Prostate gland (tissue), 2 donors: ENCODE measurements around the gene ITGA3. TPM values are rescaled to one million over a fixed set of nuclear protein-coding genes. Genes with fewer than 3 reads are reported as not detected.

Source experiments
- DNase-seq: peaks from one replicate; pipeline ENCODE4 v3.0.0-alpha.2; 2019; ENCODE audit warnings: low spot score
- H3K27ac ChIP-seq, 2 donors: fragments of 200-600 bp; sonication (generic); 2 replicates each; pipeline ENCODE4 v1.5.1; 2017 to 2019
- H3K27me3 ChIP-seq: fragments of 200-600 bp; sonication (generic); replicated peaks from 2 replicates; pipeline ENCODE4 v1.5.1; 2019; ENCODE audit not compliant: insufficient read depth
- H3K36me3 ChIP-seq, 2 donors: fragments of 200-600 bp; sonication (generic); 1 replicate in 1 of 2; 2 replicates in 1 of 2; pipeline versions ENCODE4 v1.5.1 to v1.8.1; 2017 to 2019
- H3K4me1 ChIP-seq: fragments of 200-600 bp; sonication (generic); replicated peaks from 2 replicates; pipeline ENCODE4 v1.5.1; 2019
- H3K4me3 ChIP-seq, 2 donors: fragments of 200-600 bp; sonication (generic); 2 replicates each; pipeline ENCODE4 v1.5.1; 2017 to 2019
- H3K9me3 ChIP-seq: fragments of 200-600 bp; sonication (generic); 2 replicates; pipeline ENCODE4 v1.5.1; 2017
- POLR2A ChIP-seq: fragments of 450-650 bp; IDR thresholded peaks from one replicate; pipeline ENCODE4 v1.6.1; 2016; ENCODE audit warnings: antibody characterized with exemption, mild to moderate bottlenecking
- POLR2AphosphoS5 ChIP-seq: sonication (generic); formaldehyde crosslinking; IDR thresholded peaks from one replicate; pipeline ENCODE4 v1.6.1; 2017; ENCODE audit warnings: antibody characterized with exemption
- WGBS: methylation state at CpG from one replicate; pipeline ENCODE4 v1.1.5; 2018; 5-methylcytosine and 5-hydroxymethylcytosine counted together
- intact Hi-C: fragments of 100-400 bp; cut with DNase I; formaldehyde crosslinking; loops from one replicate; pipeline ENCODE4 v1.14.2; 2022
- total RNA-seq, 2 donors: library from RNA; depleted of rRNA; stranded (reverse); fragments of >200 nt; gene quantifications; one replicate each; pipeline ENCODE4 v1.1.0, GENCODE V29; 2016
- TF ChIP-seq, protein P1 (sequence below), 4 experiments: fragments of 200-600 bp in 2 of 4; fragments of 450-650 bp in 2 of 4; sonication (generic) in 2 of 4; IDR thresholded peaks; 1 replicate in 3 of 4; 2 replicates in 1 of 4; pipeline ENCODE4 v1.5.1; 2016 to 2019; ENCODE audit warnings: antibody characterized with exemption in 4 of 4, mild to moderate bottlenecking in 2 of 4, moderate library complexity in 2 of 4

Gene ITGA3
- total RNA-seq, 2 donors from 2014 or later = 67.0 to 71.3 TPM

DNA sequence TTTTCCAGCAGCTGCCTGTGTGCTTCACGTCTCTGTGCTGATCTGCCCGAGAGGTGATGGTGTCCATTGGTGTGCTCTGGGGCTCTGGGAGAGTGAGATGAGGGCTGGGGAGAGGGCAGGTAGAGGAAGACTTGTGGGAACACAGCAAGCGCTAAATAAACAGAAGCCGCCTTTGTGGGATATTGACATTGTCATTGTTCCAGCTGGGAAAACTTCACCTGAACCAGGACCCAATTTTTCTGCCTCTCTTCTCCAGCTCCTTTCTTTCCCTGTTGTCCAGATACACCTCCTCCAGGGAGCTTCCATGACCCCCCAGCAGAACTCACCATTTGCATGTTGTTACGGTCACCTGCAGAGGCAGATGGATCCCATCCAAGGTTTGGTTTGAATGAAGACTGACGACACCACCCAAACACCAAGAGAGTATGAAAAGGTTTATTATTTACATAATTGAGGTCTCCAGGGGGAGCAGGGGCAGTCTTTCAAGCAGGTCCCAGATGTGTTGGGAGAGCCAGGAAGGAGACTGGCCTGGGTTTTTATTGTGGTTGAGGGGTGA is 3.6 kb upstream of the ITGA3 start:
- no peaks in the 10 kb centered on the region for H3K36me3 ChIP-seq
- H3K27me3 ChIP-seq = no peaks in the 10 kb centered on the region
- H3K9me3 ChIP-seq = no peaks in the 10 kb centered on the region
- intact Hi-C loops = no loop called here
- H3K4me3 ChIP-seq = no peak overlapping the region
- 52% methylated on average over 6 of the region's 6 CpGs for WGBS
- peak overlapping the region; percentile 89 to 93 for H3K27ac ChIP-seq
- TF ChIP-seq POLR2AphosphoS5 (peak; percentile 72), POLR2A (no peak)
- peak; percentile 80 for DNase-seq
- peaks cover 10% of the 10 kb centered on the region for H3K4me1 ChIP-seq

DNA sequence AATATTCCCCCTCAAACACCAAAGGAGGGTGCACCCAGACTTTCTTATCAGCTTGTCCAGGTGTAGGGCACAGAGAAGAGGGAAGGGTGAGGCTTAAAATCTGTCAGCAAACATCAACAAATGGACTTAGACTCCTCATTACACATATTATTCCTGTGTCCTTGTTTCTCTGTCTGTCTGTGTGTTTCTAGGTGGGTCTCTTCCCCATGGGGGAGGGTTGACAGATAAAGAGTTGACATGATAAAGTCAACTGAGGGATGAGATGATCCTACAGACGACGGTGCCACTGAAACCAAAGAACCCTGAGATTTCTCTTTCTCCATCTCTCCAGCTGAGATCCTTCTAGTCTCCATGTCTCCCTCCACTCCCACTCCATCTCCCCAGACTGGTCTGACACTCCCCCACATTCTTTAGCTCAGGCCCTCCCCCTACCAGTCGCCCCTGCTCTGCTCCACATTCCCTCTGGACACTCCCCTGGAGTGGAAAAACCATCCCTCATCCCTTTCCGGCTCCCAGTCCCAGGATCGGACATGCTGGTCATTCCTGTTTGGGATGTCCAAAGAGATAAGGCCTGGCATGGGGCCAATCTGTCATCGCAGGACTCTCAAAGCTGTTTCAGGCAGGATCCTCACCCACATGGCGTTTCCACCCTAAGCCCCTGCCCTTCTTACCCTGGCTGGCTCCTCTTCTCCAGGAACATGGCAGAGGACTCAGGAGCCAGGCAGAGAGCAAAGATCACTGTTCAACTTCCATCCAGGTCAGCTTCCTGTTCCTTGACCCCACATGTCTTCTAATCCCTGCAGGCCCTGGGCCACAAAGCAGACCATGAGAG is 2.9 kb upstream of the ITGA3 start:
- no peaks in the 10 kb centered on the region for H3K9me3 ChIP-seq
- H3K4me3 ChIP-seq = no peak overlapping the region
- TF ChIP-seq POLR2A (no peak), POLR2AphosphoS5 (peak; percentile 51)
- WGBS = 40% methylated on average over 7 of the region's 7 CpGs
- no peaks in the 10 kb centered on the region for H3K36me3 ChIP-seq
- peaks cover 10% of the 10 kb centered on the region for H3K4me1 ChIP-seq
- no peaks in the 10 kb centered on the region for H3K27me3 ChIP-seq
- peak; percentile 68 for DNase-seq
- intact Hi-C loops = no loop called here
- H3K27ac ChIP-seq = peak overlapping the region; percentile 89 to 93

DNA sequence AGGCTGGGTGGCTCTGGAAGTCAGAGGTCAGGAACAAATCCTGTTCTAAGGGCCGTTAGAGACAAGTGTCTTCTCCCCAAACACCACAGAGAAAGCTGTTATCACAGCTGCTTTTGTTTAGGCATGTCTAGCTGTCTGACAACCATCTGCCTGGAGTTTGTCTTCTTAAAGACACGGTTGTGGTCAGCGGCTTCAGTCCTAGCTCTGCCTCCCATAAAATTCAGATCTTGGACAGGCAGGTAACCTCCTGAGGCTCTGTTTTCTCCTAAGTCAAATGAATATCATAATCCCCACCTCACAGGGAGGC is 2.3 kb upstream of the ITGA3 start:
- H3K36me3 ChIP-seq = no peaks in the 10 kb centered on the region
- H3K27ac ChIP-seq = peak overlapping the region; percentile 89 to 93
- H3K4me1 ChIP-seq = peaks cover 10% of the 10 kb centered on the region
- TF ChIP-seq POLR2A (no peak), POLR2AphosphoS5 (no peak)
- TF ChIP-seq, protein P1, sequence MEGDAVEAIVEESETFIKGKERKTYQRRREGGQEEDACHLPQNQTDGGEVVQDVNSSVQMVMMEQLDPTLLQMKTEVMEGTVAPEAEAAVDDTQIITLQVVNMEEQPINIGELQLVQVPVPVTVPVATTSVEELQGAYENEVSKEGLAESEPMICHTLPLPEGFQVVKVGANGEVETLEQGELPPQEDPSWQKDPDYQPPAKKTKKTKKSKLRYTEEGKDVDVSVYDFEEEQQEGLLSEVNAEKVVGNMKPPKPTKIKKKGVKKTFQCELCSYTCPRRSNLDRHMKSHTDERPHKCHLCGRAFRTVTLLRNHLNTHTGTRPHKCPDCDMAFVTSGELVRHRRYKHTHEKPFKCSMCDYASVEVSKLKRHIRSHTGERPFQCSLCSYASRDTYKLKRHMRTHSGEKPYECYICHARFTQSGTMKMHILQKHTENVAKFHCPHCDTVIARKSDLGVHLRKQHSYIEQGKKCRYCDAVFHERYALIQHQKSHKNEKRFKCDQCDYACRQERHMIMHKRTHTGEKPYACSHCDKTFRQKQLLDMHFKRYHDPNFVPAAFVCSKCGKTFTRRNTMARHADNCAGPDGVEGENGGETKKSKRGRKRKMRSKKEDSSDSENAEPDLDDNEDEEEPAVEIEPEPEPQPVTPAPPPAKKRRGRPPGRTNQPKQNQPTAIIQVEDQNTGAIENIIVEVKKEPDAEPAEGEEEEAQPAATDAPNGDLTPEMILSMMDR (IDR thresholded peaks at IDR 0.05) = no peak
- WGBS = 25% methylated on average over 3 of the region's 3 CpGs
- H3K27me3 ChIP-seq = no peaks in the 10 kb centered on the region
- intact Hi-C loops = no loop called here
- no peak overlapping the region for H3K4me3 ChIP-seq
- DNase-seq = no peak
- H3K9me3 ChIP-seq = no peaks in the 10 kb centered on the region

- Histone ChIP-seq H3K4me1 (peaks cover 10% of the 10 kb centered on the region), H3K36me3 (no peaks in the 10 kb centered on the region), H3K27me3 (no peaks in the 10 kb centered on the region), H3K9me3 (no peaks in the 10 kb centered on the region), H3K4me3 (peak overlapping the region; percentile 63 to 70), H3K27ac (peak overlapping the region; percentile 89 to 93)
- 4% methylated on average over 14 of the region's 14 CpGs for WGBS
- intact Hi-C loops = no loop called here
- peak; percentile 90 for DNase-seq
- peak; percentile 96 for TF ChIP-seq POLR2AphosphoS5
- TF ChIP-seq, protein P1 (IDR thresholded peaks at IDR 0.05) = peak in 1 of 4 experiments; percentile 1
- peak; percentile 97 for TF ChIP-seq POLR2A
Observed at GRCh38 chr17:50055055-50055425, 870 bp upstream of the ITGA3 start.

- Histone ChIP-seq H3K4me1 (peaks cover 2% of the 10 kb centered on the region), H3K27ac (peak overlapping the region; percentile 89 to 93), H3K36me3 (no peaks in the 10 kb centered on the region), H3K27me3 (no peaks in the 10 kb centered on the region), H3K9me3 (no peaks in the 10 kb centered on the region), H3K4me3 (peak overlapping the region; percentile 63 to 70)
- intact Hi-C loops = no loop called here
- DNase-seq = peak; percentile 74
- 0% methylated on average over 52 of the region's 64 CpGs for WGBS
- TF ChIP-seq POLR2AphosphoS5 (no peak), POLR2A (peak; percentile 7)
- TF ChIP-seq, protein P1 (IDR thresholded peaks at IDR 0.05) = peak in 2 of 4 experiments; percentile 24 to 64
Observed at GRCh38 chr17:50056217-50056960, 479 bp downstream of the ITGA3 start.
